Trophoblast cell (in vitro differentiated cells and primary cell): ENCODE results near the gene IRX4.

Source experiments
- DNase-seq, 2 donors: peaks; one replicate each; pipeline ENCODE4 v3.0.0-alpha.2; 2016
- H2AFZ ChIP-seq: 2 replicates; pipeline ENCODE4 v1.6.1; 2013; ENCODE audit warnings: low read length, moderate library complexity, mild to moderate bottlenecking; ENCODE audit not compliant: insufficient read depth, poor library complexity
- H2AK5ac ChIP-seq: 2 replicates; pipeline ENCODE4 v1.6.1; 2013; ENCODE audit warnings: mild to moderate bottlenecking, low read length
- H2BK120ac ChIP-seq: 2 replicates; pipeline ENCODE4 v1.6.1; 2013; ENCODE audit warnings: low read length, mild to moderate bottlenecking, moderate library complexity; ENCODE audit not compliant: insufficient read depth, poor library complexity
- H2BK12ac ChIP-seq: 2 replicates; pipeline ENCODE4 v1.6.1; 2013; ENCODE audit warnings: mild to moderate bottlenecking, low read length, moderate library complexity
- H2BK5ac ChIP-seq: 2 replicates; pipeline ENCODE4 v1.6.1; 2013; ENCODE audit warnings: low read length, low read depth, moderate library complexity, mild to moderate bottlenecking; ENCODE audit not compliant: poor library complexity
- H3K14ac ChIP-seq: 2 replicates; pipeline ENCODE4 v1.6.1; 2013; ENCODE audit warnings: mild to moderate bottlenecking, low read length
- H3K18ac ChIP-seq: 2 replicates; pipeline ENCODE4 v1.6.1; 2013; ENCODE audit warnings: mild to moderate bottlenecking, low read length
- H3K23ac ChIP-seq: 2 replicates; pipeline ENCODE4 v1.6.1; 2013; ENCODE audit warnings: low read length
- H3K27ac ChIP-seq: 2 replicates; pipeline ENCODE4 v1.5.1; 2013; ENCODE audit warnings: low read depth, mild to moderate bottlenecking, inconsistent platforms, low read length, moderate library complexity
- H3K27me3 ChIP-seq: 2 replicates; pipeline ENCODE4 v1.6.1; 2013; ENCODE audit warnings: inconsistent platforms, mild to moderate bottlenecking, low read length, moderate library complexity; ENCODE audit not compliant: insufficient read depth
- H3K36me3 ChIP-seq, 2 experiments: 1 replicate in 1 of 2; 2 replicates in 1 of 2; pipeline ENCODE4 v1.6.1; 2013; ENCODE audit warnings: low read length in 2 of 2, mild to moderate bottlenecking in 2 of 2, moderate library complexity in 1 of 2; ENCODE audit not compliant: insufficient read depth in 2 of 2, control insufficient read depth in 1 of 2
- H3K4ac ChIP-seq: 2 replicates; pipeline ENCODE4 v1.6.1; 2013; ENCODE audit warnings: low read depth, mild to moderate bottlenecking, low read length, moderate library complexity
- H3K4me1 ChIP-seq, 2 experiments: 1 replicate in 1 of 2; 2 replicates in 1 of 2; pipeline ENCODE4 v1.6.1; 2013; ENCODE audit warnings: low read length in 2 of 2, mild to moderate bottlenecking in 2 of 2, moderate library complexity in 1 of 2; ENCODE audit not compliant: insufficient read depth in 2 of 2, control insufficient read depth in 1 of 2
- H3K4me2 ChIP-seq: 2 replicates; pipeline ENCODE4 v1.6.1; 2013; ENCODE audit warnings: inconsistent platforms, mild to moderate bottlenecking, low read length, moderate library complexity
- H3K4me3 ChIP-seq: 2 replicates; pipeline ENCODE4 v1.5.1; 2013; ENCODE audit warnings: mild to moderate bottlenecking, low read depth, low read length, inconsistent platforms
- H3K79me1 ChIP-seq: one replicate; pipeline ENCODE4 v1.6.1; 2013; ENCODE audit warnings: low read length
- H3K79me2 ChIP-seq: 2 replicates; pipeline ENCODE4 v1.6.1; 2013; ENCODE audit warnings: low read length, mild to moderate bottlenecking; ENCODE audit not compliant: control insufficient read depth, insufficient read depth, poor library complexity
- H3K9ac ChIP-seq: 2 replicates; pipeline ENCODE4 v1.6.1; 2013; ENCODE audit warnings: mild to moderate bottlenecking, low read length
- H3K9me3 ChIP-seq: 2 replicates; pipeline ENCODE4 v1.6.1; 2013; ENCODE audit warnings: low read depth, mild to moderate bottlenecking, control low read depth, inconsistent platforms, low read length; ENCODE audit not compliant: insufficient read depth
- H4K12ac ChIP-seq: 2 replicates; pipeline ENCODE4 v1.6.1; 2013; ENCODE audit warnings: low read depth, mild to moderate bottlenecking, low read length, moderate library complexity
- H4K8ac ChIP-seq: 2 replicates; pipeline ENCODE4 v1.6.1; 2013; ENCODE audit warnings: low read depth, mild to moderate bottlenecking, low read length, moderate library complexity
- H4K91ac ChIP-seq: one replicate; pipeline ENCODE4 v1.6.1; 2013; ENCODE audit warnings: low read depth, mild to moderate bottlenecking, low read length, moderate library complexity
- WGBS: extraction: QIAGEN DNeasy Blood & Tissue Kit; methylation state at CpG from one replicate; pipeline ENCODE4 v1.1.7; 2013; ENCODE audit warnings: missing lambda C conversion rate; ENCODE audit not compliant: insufficient read length, insufficient coverage; ENCODE audit errors: extremely low coverage; 5-methylcytosine and 5-hydroxymethylcytosine counted together

IRX4 gene

GRCh38 chr5:1883120-1883924, 597 bp upstream of the IRX4 start:
- H3K79me1 ChIP-seq = peaks cover 5% of the 10 kb centered on the region
- H2BK12ac ChIP-seq = no peak overlapping the region
- H3K14ac ChIP-seq = no peak overlapping the region
- DNase-seq = no peak
- peak overlapping the region; percentile 20 for H3K18ac ChIP-seq
- H4K12ac ChIP-seq = no peak overlapping the region
- no peak overlapping the region for H3K23ac ChIP-seq
- H3K36me3 ChIP-seq = peaks cover 0 to 5% of the 10 kb centered on the region in 2 experiments
- H3K4ac ChIP-seq = peak overlapping the region; percentile 6
- peak overlapping the region; percentile 75 for H3K4me2 ChIP-seq
- H3K79me2 ChIP-seq = no peaks in the 10 kb centered on the region
- WGBS = no CpG with 5 or more reads among the region's 78 CpGs
- no peak overlapping the region for H2BK120ac ChIP-seq
- no peak overlapping the region for H3K9ac ChIP-seq
- H3K27me3 ChIP-seq = peaks cover 89% of the 10 kb centered on the region
- H3K9me3 ChIP-seq = peaks cover 31% of the 10 kb centered on the region
- peak overlapping the region; percentile 15 for H3K4me3 ChIP-seq
- no peak overlapping the region for H2AK5ac ChIP-seq
- peak overlapping the region; percentile 29 for H2BK5ac ChIP-seq
- H3K4me1 ChIP-seq = peaks cover 20 to 40% of the 10 kb centered on the region in 2 experiments
- H2AFZ ChIP-seq = no peak overlapping the region
- no peak overlapping the region for H3K27ac ChIP-seq
- no peak overlapping the region for H4K8ac ChIP-seq
- H4K91ac ChIP-seq = peak overlapping the region; percentile 22

GRCh38 chr5:1881731-1882336, 891 bp downstream of the IRX4 start:
- H2BK12ac ChIP-seq = no peak overlapping the region
- peak overlapping the region; percentile 48 for H4K12ac ChIP-seq
- no peak overlapping the region for H3K9ac ChIP-seq
- peaks cover 91% of the 10 kb centered on the region for H3K27me3 ChIP-seq
- no peak overlapping the region for H3K18ac ChIP-seq
- no peak overlapping the region for H3K23ac ChIP-seq
- no CpG with 5 or more reads among the region's 59 CpGs for WGBS
- H3K36me3 ChIP-seq = peaks cover 0 to 5% of the 10 kb centered on the region in 2 experiments
- peak overlapping the region; percentile 45 for H4K91ac ChIP-seq
- H2BK5ac ChIP-seq = no peak overlapping the region
- H3K14ac ChIP-seq = no peak overlapping the region
- H2AK5ac ChIP-seq = no peak overlapping the region
- no peak overlapping the region for H3K4me3 ChIP-seq
- H3K4me1 ChIP-seq = peaks cover 21 to 36% of the 10 kb centered on the region in 2 experiments
- peaks cover 5% of the 10 kb centered on the region for H3K79me1 ChIP-seq
- no peak for DNase-seq
- H2BK120ac ChIP-seq = no peak overlapping the region
- peaks cover 29% of the 10 kb centered on the region for H3K9me3 ChIP-seq
- no peaks in the 10 kb centered on the region for H3K79me2 ChIP-seq
- peak overlapping the region; percentile 43 for H2AFZ ChIP-seq
- H3K27ac ChIP-seq = no peak overlapping the region
- H3K4me2 ChIP-seq = peak overlapping the region; percentile 75
- no peak overlapping the region for H3K4ac ChIP-seq
- H4K8ac ChIP-seq = peak overlapping the region; percentile 7

- no peak overlapping the region for H2BK5ac ChIP-seq
- H3K27ac ChIP-seq = no peak overlapping the region
- no peak overlapping the region for H3K23ac ChIP-seq
- no peak overlapping the region for H3K4ac ChIP-seq
- no peak for DNase-seq
- no peak overlapping the region for H3K14ac ChIP-seq
- no peak overlapping the region for H3K4me2 ChIP-seq
- peaks cover 0 to 5% of the 10 kb centered on the region in 2 experiments for H3K36me3 ChIP-seq
- H3K79me1 ChIP-seq = peaks cover 3% of the 10 kb centered on the region
- no peak overlapping the region for H3K9ac ChIP-seq
- no peak overlapping the region for H4K8ac ChIP-seq
- H3K4me1 ChIP-seq = peaks cover 22 to 36% of the 10 kb centered on the region in 2 experiments
- H2BK12ac ChIP-seq = no peak overlapping the region
- H3K4me3 ChIP-seq = no peak overlapping the region
- H4K12ac ChIP-seq = no peak overlapping the region
- H3K79me2 ChIP-seq = no peaks in the 10 kb centered on the region
- peaks cover 25% of the 10 kb centered on the region for H3K9me3 ChIP-seq
- H2AFZ ChIP-seq = no peak overlapping the region
- no peak overlapping the region for H4K91ac ChIP-seq
- H3K27me3 ChIP-seq = peaks cover 92% of the 10 kb centered on the region
- no peak overlapping the region for H2BK120ac ChIP-seq
- H2AK5ac ChIP-seq = no peak overlapping the region
- no peak overlapping the region for H3K18ac ChIP-seq
- WGBS = no CpG with 5 or more reads among the region's 10 CpGs
These were observed 1.6 kb downstream of the IRX4 start for GRCh38 chr5:1881098-1881572.

- Histone ChIP-seq H3K9me3 (peaks cover 24% of the 10 kb centered on the region), H3K4me3 (no peak overlapping the region)
- DNase-seq = no peak
These were observed 2.2 kb downstream of the IRX4 start for GRCh38 chr5:1880377-1881025.

More at GRCh38 chr5:1880377-1881025, 2.2 kb downstream of the IRX4 start:
- H3K79me1 ChIP-seq = peaks cover 3% of the 10 kb centered on the region
- H3K23ac ChIP-seq = no peak overlapping the region
- peaks cover 22 to 31% of the 10 kb centered on the region in 2 experiments for H3K4me1 ChIP-seq
- H2AK5ac ChIP-seq = no peak overlapping the region
- no peak overlapping the region for H2BK120ac ChIP-seq
- H2BK5ac ChIP-seq = no peak overlapping the region
- peaks cover 0 to 5% of the 10 kb centered on the region in 2 experiments for H3K36me3 ChIP-seq
- H2AFZ ChIP-seq = no peak overlapping the region
- H4K8ac ChIP-seq = no peak overlapping the region
- no peak overlapping the region for H2BK12ac ChIP-seq
- H3K27ac ChIP-seq = no peak overlapping the region
- H3K27me3 ChIP-seq = peaks cover 92% of the 10 kb centered on the region
- no peak overlapping the region for H3K14ac ChIP-seq
- WGBS = no CpG with 5 or more reads among the region's 19 CpGs
- H3K18ac ChIP-seq = no peak overlapping the region
- H3K4ac ChIP-seq = no peak overlapping the region
- H4K91ac ChIP-seq = no peak overlapping the region
- no peak overlapping the region for H3K4me2 ChIP-seq
- H4K12ac ChIP-seq = no peak overlapping the region
- no peak overlapping the region for H3K9ac ChIP-seq
- no peaks in the 10 kb centered on the region for H3K79me2 ChIP-seq
